ENCODE measurements around the gene HIPK2. TPM values are rescaled to one million over a fixed set of nuclear protein-coding genes. Genes with fewer than 3 reads are reported as not detected.

The HIPK2 gene
- polyA plus RNA-seq, 1 donor (not counting 4 experiments of a cell fraction or from before 2014, with no cell fraction given) = 5.8 TPM

- Histone ChIP-seq H3K4me3 (ENCODE audit: control insufficient read depth in 2 of 3, extremely low read depth in 1 of 3, insufficient read depth in 2 of 3, low read depth in 1 of 3, low read length in 3 of 3) (no peak overlapping the region), H3K27ac (ENCODE audit: control insufficient read depth, insufficient read depth, low read length) (no peak overlapping the region), H3K9me1 (ENCODE audit: control insufficient read depth, extremely low read depth, insufficient read depth, low read length) (no peaks in the 10 kb centered on the region), H3K4me2 (ENCODE audit: control insufficient read depth, extremely low read depth, insufficient read depth, low read depth, low read length) (no peak overlapping the region), H2AFZ (ENCODE audit: control insufficient read depth, low read length) (no peak overlapping the region), H4K20me1 (ENCODE audit: control insufficient read depth, extremely low read depth, insufficient read depth, low read length) (no peaks in the 10 kb centered on the region), H3K79me2 (ENCODE audit: control insufficient read depth, insufficient read depth, low read length) (peaks cover 15% of the 10 kb centered on the region), H3K36me3 (ENCODE audit: control insufficient read depth in 2 of 2, extremely low read depth in 1 of 2, insufficient read depth in 2 of 2, low read length in 2 of 2) (no peaks in the 10 kb centered on the region), H3K9ac (ENCODE audit: control insufficient read depth, extremely low read depth, insufficient read depth, low read length) (no peak overlapping the region), H3K9me3 (ENCODE audit: control insufficient read depth, low read depth, low read length) (no peaks in the 10 kb centered on the region), H3K27me3 (ENCODE audit: control insufficient read depth, extremely low read depth, insufficient read depth, low read length) (no peaks in the 10 kb centered on the region), H3K4me1 (ENCODE audit: control insufficient read depth, extremely low read depth, insufficient read depth, low read length) (peaks cover 17% of the 10 kb centered on the region)
- DNase-seq (ENCODE audit: low read depth, low spot score) (no peak), FAIRE-seq (no peak)
- no peak for TF ChIP-seq CTCF (optimal IDR thresholded peaks at IDR 0.05 in 1 of 3, IDR thresholded peaks at IDR 0.05 in 1 of 3, conservative IDR thresholded peaks at IDR 0.05 in 1 of 3; ENCODE audit: extremely low read depth in 1 of 3, insufficient read depth in 2 of 3, low read length in 3 of 3)
- TF ChIP-seq EZH2 (IDR thresholded peaks at IDR 0.05; ENCODE audit: low read length) = no peak
- dilution Hi-C loops (cut with MboI; ENCODE audit: extremely low pct_ligation_motif_present, low sequenced_read_pairs) = no loop called here
Observed at GRCh38 chr7:139661903-139662302, 115.9 kb downstream of the HIPK2 start.

GRCh38 chr7:139661043-139661440 lies 116.8 kb downstream of the HIPK2 start:
- H3K79me2 ChIP-seq (ENCODE audit: control insufficient read depth, insufficient read depth, low read length) = peaks cover 15% of the 10 kb centered on the region
- no peaks in the 10 kb centered on the region for H3K27me3 ChIP-seq (ENCODE audit: control insufficient read depth, extremely low read depth, insufficient read depth, low read length)
- H4K20me1 ChIP-seq (ENCODE audit: control insufficient read depth, extremely low read depth, insufficient read depth, low read length) = no peaks in the 10 kb centered on the region
- no peaks in the 10 kb centered on the region for H3K36me3 ChIP-seq (ENCODE audit: control insufficient read depth in 2 of 2, extremely low read depth in 1 of 2, insufficient read depth in 2 of 2, low read length in 2 of 2)
- H3K4me3 ChIP-seq (ENCODE audit: control insufficient read depth in 2 of 3, extremely low read depth in 1 of 3, insufficient read depth in 2 of 3, low read depth in 1 of 3, low read length in 3 of 3) = no peak overlapping the region
- H3K27ac ChIP-seq (ENCODE audit: control insufficient read depth, insufficient read depth, low read length) = peak overlapping the region; percentile 26
- peak overlapping the region; percentile 46 for H3K4me2 ChIP-seq (ENCODE audit: control insufficient read depth, extremely low read depth, insufficient read depth, low read depth, low read length)
- no peak overlapping the region for H3K9ac ChIP-seq (ENCODE audit: control insufficient read depth, extremely low read depth, insufficient read depth, low read length)
- no peaks in the 10 kb centered on the region for H3K9me1 ChIP-seq (ENCODE audit: control insufficient read depth, extremely low read depth, insufficient read depth, low read length)
- no peak for TF ChIP-seq EZH2 (IDR thresholded peaks at IDR 0.05; ENCODE audit: low read length)
- no peak for TF ChIP-seq CTCF (optimal IDR thresholded peaks at IDR 0.05 in 1 of 3, IDR thresholded peaks at IDR 0.05 in 1 of 3, conservative IDR thresholded peaks at IDR 0.05 in 1 of 3; ENCODE audit: extremely low read depth in 1 of 3, insufficient read depth in 2 of 3, low read length in 3 of 3)
- dilution Hi-C loops (cut with MboI; ENCODE audit: extremely low pct_ligation_motif_present, low sequenced_read_pairs) = no loop called here
- no peaks in the 10 kb centered on the region for H3K9me3 ChIP-seq (ENCODE audit: control insufficient read depth, low read depth, low read length)
- FAIRE-seq = no peak
- no peak overlapping the region for H2AFZ ChIP-seq (ENCODE audit: control insufficient read depth, low read length)
- peaks cover 25% of the 10 kb centered on the region for H3K4me1 ChIP-seq (ENCODE audit: control insufficient read depth, extremely low read depth, insufficient read depth, low read length)
- no peak for DNase-seq (ENCODE audit: low read depth, low spot score)
